T47D (cell line): Measurements from ENCODE around the gene SECTM1.
A peak's percentile ranks its signal among the peaks of the same experiment; 100 is the strongest.

Experiments
- DNase-seq, 2 experiments: peaks; one replicate each; pipeline versions ENCODE4 v3.0.0 to v3.0.0-alpha.2; 2011 to 2012; ENCODE audit warnings: low read depth in 1 of 2, low spot score in 1 of 2
- JUND ChIP-seq: IDR thresholded peaks from 2 replicates; pipeline ENCODE4 v1.6.1; 2012; ENCODE audit warnings: low read depth
- in situ Hi-C: cut with HindIII; loops from 2 replicates; pipeline ENCODE4 v1.10.0; 2016; ENCODE audit warnings: low sequenced_read_pairs, low pct_unique_long_range_greater_than_20kb

SECTM1 gene

DNA sequence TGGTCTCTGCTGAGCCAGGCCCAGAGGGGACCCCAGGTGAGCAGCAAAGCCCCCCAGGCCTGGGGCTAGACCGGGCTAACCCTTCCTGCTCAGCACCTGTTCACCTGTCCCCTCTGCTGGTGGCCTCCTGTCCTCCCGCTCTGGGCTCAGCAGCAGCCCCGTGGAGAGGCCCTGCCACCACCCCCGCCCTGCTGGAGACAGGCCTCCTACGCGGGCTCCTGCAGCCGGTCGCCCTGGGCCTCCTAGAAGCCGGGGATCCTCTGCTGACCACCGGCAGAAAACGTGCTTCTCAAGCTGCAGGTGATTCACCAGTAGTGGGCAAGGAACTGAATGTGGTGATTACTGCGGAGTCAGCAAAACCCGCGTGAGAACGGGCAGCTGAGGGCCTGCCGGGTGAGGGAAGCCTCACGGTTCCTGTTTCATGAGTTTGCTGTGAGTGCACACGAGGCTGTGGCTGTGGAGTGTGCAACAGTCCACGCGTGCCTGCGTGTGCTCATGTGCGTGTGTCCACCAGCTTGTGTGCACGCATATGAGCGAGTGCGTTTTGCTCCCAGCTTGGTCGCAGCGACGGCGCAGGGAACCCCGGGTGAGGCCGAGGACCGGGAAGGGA, 792 bp downstream of the SECTM1 start:
- DNase-seq: peak; percentile 65 to 75
- no peak for TF ChIP-seq JUND
- in situ Hi-C loops: no loop called here

DNA sequence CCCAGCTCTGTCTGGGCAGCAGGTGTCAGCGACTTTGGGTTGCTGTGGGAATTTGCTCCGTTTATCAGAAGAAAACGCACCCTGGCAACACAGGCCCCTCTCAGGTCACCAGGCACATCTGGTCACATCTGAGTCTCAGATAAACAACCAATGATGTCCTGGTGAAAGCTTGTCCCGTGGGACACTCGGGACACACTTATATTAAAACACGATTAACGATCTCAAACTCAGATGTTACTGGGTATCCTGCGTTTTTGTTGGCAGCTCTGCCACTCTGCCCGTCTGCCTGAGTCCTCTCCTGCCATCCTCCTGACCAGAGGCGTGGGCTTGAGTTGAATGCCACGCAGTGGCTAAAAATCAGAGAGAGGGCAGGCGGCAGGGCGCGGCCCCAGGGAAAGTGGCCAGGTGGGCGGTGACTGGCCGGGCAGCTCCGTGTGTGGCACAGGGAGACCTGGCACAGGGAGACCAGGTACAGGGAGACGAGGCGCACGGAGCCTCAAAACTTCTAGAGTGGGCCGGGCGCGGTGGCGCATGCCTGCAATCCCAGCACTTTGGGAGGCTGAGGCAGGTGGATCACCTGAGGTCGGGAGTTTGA, 2.1 kb downstream of the SECTM1 start:
- no peak for TF ChIP-seq JUND
- in situ Hi-C loops: no loop called here
- no peak for DNase-seq

DNA sequence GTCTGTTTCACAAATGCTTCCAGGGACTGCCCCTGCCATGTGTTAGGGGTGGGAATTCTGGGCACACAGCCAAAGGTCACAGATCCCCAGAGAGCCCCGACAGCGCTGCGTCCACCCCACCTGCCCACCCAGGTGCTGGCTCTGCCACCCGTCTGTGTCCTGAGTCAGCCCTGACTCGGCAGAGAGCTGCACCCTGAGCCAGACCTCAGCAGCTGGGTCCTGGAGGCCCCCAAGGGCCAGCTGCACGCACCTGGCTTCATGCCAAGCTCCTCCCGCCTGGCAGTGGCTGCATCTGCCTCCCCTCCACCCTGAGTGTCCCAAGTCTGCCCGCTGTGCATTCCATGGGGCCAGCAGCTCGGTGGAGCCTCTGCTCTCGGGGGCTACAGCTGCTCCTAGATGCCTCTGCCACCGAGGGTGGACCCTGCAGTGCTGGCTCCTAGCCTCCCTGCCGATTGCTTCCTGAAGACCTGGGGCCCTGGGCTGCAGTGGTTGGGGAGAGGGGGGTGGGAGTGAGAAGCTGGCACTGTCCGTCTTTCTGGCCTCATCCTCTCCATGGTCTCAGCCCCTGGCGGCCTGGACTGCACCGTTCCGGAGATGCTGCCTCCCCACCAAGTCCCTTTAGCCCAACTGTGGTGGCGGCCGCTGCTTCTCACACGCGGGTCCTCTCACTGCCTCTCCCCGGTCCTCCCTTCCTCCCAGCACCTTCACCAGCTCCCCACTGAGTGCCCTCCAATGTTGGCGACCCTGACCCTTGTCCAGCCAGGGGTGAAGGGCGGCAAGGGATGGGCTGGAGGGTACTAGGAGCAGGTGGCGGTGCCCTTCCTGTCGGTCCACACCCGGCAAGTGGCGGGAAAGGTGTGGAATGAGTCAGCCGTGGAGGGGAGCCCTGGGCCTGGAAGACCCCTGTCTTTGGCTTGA, 3.0 kb downstream of the SECTM1 start:
- no peak for TF ChIP-seq JUND
- in situ Hi-C loops: no loop called here
- no peak for DNase-seq

DNA sequence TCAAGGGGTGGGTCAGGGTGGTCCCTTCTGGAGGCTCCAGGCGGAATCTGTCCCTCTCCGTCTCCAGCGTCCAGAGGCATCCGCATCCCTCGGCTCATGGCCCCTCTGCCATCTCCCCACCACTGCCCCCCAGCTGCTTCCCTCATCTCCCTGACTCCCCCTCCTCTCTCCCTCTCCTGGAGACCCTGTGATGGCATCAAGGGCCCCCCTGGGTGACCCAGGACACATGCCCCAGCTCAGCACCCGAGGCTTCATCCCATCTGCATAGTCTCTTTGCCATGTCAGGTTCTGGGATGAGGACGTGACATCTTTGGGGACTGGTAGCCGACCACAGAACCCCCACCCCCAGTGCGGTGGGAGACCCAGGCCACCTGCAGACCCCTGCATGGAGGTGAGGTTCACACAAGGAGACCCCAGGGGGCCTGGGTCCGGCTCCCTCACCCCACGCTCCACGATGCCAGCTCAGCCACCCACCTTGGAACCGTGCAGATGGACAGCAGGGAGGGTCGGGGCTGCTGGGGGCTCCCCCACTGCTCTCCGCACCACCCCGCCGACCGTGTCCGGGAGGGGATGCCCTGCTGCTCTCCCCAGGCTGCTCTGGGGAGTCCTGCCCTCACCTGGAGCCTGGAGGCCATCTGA, 3.8 kb downstream of the SECTM1 start:
- in situ Hi-C loops: no loop called here
- no peak for TF ChIP-seq JUND
- no peak for DNase-seq

DNA sequence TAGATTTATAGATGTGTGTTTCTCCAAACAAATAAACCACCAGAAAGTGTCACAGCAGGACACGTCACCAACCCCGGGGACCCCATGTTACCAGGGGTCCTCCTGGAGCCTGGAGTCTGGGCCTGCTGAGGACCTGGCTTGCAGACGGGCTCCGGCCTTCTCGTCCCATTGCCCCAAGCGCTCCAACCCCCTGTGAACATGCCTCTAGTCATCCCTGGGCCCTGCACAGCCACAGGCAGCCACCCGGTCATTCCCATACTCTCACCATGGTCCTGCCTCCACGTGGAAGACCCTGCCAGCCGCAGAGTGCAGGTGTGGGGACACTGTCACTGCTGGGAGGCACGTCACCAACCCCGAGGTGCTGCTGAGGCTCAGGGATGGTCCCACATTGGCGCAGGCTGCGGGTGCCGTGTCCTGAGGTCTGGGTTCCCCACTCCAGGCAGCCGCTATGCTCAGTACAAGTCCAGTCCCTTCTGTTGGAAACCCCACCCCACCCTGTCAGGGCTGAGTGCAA, 4.5 kb downstream of the SECTM1 start:
- DNase-seq: no peak
- TF ChIP-seq JUND: no peak
- in situ Hi-C loops: no loop called here

DNA sequence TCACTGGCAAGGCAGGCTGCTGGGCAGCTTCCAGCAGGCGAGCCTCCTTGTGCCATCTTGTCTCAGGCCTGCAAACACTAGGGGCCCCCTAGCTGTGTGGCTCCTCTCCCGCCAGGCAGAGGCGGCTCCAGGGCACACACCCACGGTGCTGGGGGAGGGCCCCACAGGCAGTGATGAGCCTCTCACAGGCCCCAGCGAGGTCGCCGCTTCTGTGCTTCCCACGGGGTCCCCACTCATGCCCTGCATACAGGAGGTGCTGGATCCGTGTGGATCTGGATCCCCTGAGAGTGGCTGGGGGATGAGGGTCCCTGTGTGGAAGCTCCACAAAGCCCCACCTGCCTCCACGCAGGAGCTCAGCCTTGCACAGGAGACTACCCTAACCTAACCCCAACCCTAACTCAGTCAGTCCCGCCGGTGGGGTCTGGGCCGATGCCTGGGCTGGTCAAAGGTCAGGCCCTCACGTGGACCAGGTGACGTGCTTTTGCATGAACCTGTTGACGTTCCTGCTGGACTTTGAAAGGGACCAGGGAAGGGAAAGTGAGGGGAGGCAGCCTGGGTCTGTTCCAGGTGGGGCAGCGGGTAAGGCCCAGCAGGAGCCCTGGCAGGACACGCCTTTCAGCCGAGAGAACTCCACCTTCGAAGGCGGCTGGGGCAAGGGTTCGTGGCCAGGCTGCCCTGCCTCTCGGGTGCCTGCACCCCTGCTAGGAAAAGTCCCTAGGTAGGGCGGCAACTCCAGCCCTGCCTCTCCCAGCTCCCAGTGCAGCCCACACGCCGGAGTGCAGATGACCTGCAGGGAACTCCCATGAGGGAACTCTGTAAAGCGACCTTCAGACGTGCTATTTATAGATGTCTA, 5.2 kb downstream of the SECTM1 start:
- DNase-seq: no peak
- in situ Hi-C loops: no loop called here
- no peak for TF ChIP-seq JUND

DNA sequence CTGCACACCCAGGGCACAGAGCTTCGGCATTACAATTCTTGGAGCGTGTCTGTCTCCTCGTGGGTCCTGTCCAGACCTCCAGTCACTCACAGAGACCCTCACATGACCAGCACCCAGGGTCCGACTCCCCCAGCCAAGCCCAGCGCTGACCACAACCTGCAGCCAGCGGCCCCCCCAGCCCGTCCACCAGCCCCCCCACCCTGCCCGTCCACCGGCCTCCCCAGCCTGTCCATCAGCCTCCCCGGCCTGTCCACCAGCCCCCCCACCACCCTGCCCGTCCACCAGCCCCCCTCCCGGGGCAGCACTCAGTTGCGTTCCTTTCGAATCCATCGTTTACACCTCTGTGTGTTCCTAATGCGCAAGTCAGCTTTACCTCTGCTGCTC, 5.8 kb downstream of the SECTM1 start:
- in situ Hi-C loops: no loop called here
- DNase-seq: no peak
- no peak for TF ChIP-seq JUND

DNA sequence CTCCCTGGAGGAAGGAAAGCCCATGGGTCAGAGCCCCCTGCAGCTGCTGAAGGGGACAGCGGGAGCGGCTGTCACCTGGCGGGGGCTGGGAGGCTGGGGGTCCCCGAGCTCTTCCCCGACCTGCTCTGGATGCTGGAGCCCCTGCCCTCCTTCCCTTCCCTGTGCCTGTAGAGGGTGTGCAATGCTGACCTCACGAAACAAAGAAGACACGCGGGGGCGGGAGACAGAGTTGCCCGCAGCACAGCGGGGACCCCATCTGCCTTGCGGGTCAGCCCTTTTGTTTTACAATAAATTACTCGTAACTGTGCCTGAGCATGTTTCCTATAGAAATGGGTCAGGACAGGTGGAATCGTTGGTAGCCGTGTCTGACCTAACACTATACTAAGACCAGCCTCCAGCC, 6.3 kb downstream of the SECTM1 start:
- DNase-seq: no peak
- TF ChIP-seq JUND: no peak
- in situ Hi-C loops: no loop called here

DNA sequence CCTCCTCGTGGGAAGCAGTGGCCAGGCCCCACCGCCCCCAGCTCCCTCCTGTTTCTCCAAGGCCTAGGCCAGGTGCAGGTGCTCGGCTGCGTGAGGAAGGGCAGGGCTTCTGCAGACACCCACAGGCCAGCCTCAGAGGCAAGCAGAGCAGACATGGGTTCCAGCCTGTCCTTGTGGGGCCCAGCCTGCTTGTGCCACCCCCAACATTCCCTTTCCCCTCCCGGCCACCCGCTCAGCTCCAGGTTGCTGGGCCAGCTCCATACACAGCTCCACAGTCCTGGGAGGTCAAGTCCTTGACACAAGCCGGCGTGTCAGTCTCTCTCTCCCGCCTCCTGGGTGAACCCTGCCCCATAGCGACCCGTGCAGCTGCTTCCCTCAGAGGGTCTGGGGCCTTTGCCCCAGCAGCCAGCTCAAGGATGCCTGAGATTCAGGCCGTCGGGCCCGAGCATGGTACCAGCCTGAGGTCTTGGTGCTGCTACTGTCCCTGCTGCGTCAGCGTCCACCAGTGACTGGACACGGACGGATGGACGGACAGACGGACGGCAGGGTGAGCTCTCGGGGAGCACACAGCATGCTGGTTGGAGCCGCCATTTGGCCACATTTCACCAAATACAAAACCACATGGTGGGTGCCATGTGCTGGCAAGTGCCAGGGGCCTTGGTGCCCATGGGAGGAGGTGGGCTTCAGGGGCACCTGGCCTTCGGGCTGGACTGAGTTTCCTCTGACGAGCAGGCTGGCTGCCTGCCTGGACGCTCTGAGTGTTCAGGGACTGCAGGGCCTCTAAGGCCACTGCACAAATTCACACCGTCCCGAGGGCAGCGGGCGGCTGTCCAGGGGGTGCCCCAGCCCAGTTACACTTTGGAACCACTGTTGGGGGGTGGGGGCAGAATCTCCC, 8.0 kb downstream of the SECTM1 start:
- DNase-seq: no peak
- in situ Hi-C loops: no loop called here
- no peak for TF ChIP-seq JUND

DNA sequence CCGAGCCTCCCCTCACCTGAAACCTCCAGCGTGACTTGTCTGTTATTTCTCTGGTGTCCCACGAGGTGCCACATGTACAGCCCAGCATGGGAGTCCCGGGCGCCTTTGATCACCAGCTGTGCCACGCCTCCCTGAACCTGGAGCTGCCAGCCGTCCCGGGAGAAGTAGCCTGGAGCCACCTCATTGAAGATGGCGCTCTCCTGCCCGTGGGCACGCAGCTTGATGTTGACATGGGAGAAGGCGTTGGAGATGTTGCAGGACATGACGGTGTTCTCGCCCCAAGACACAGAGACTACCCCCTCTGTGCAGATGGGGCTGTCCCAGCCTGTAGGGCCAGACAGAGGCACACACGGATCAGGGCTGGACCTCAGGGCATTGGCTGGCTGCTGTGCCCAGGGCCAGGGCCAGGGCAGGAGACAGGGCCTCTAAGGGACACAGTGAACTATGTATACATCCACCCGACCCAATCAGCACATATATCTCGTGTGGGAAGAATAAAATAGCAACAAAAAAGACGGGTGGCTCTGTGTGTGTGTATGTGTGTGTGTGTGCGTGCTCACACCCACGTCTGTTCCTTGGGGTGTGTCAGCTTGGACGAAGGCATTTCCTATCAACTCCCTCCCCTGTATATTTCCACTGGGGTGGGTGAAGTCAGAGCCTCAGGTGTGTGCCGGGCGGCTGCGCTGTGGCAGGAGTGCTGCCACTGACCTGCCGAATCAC, 8.8 kb downstream of the SECTM1 start:
- in situ Hi-C loops: no loop called here
- DNase-seq: no peak
- TF ChIP-seq JUND: no peak
